ENCODE measurements around the gene ST6GALNAC5.

Gene ST6GALNAC5

DNA sequence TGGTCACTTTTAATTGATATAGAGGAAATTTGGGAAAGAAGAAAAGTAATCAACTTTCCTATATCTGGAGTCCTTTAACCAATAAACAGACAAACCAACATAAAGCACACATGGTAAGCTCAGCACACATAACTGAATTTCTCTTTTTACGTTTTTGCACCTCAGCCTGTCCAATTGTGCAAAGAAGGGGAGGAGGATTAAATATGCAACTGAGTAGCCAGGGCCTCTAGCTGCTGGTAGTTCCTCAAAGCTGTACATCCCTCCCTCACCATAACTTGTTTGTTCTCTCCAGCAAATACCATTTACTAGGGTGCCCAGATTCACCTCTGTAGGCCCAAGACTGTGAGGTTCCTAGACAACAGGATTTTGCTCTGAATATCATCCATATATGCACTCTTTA, 25.4 kb downstream of the ST6GALNAC5 start:
- H3K36me3 ChIP-seq (ENCODE audit: insufficient read depth, low read length), result peaks cover 7% of the 10 kb centered on the region; the same call in 1 of the 2 replicates
- no peak overlapping the region for H3K4me3 ChIP-seq (ENCODE audit: low read length)
- no peak overlapping the region for H3K9ac ChIP-seq (ENCODE audit: low read depth, low read length)
- WGBS, result 100% methylated on average over 1 of the region's 1 CpG
- peaks cover 8% of the 10 kb centered on the region; the same call in 1 of the 2 replicates for H3K9me3 ChIP-seq (ENCODE audit: insufficient read depth, low read depth, low read length)
- H3K4me1 ChIP-seq (ENCODE audit: insufficient read depth, low read length), result no peaks in the 10 kb centered on the region
- H3K27ac ChIP-seq (ENCODE audit: low read depth, low read length), result no peak overlapping the region
- no peaks in the 10 kb centered on the region for H3K27me3 ChIP-seq (ENCODE audit: insufficient read depth, low read length)

DNA sequence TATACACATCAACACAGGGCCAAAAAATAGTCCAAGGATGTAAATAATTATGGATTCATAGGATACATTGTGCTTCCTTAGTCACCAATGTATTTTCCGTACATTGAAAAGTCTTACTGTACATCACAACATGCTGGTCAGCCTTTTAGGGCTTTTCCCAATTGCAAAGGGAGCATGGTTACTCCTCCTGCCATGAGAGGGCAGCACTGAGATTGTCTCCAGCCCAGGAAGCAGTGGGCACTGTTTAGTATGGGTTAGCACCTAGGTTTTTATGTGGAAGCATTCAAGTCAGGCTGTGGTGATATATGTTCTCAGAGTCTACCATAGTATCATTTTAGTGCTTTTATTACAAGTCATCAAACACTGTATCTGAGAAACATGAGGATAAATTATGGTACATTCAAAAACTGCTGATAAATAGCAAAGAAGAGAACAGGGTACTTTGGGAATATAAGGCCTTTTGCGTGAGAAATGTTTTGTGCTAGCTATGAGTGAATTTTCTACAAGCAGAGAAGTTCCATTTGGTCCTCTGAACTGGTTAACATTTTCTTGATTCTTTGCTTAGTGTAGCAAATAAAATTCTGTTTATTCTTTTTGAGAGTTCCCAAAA, 34.0 kb downstream of the ST6GALNAC5 start:
- no peaks in the 10 kb centered on the region for H3K27me3 ChIP-seq (ENCODE audit: insufficient read depth, low read length)
- H3K9ac ChIP-seq (ENCODE audit: low read depth, low read length), result no peak overlapping the region
- H3K27ac ChIP-seq (ENCODE audit: low read depth, low read length), result no peak overlapping the region
- no peaks in the 10 kb centered on the region for H3K9me3 ChIP-seq (ENCODE audit: insufficient read depth, low read depth, low read length)
- no peaks in the 10 kb centered on the region for H3K4me1 ChIP-seq (ENCODE audit: insufficient read depth, low read length)
- WGBS, result 96% methylated on average over 2 of the region's 2 CpGs
- no peaks in the 10 kb centered on the region for H3K36me3 ChIP-seq (ENCODE audit: insufficient read depth, low read length)
- no peak overlapping the region for H3K4me3 ChIP-seq (ENCODE audit: low read length)

DNA sequence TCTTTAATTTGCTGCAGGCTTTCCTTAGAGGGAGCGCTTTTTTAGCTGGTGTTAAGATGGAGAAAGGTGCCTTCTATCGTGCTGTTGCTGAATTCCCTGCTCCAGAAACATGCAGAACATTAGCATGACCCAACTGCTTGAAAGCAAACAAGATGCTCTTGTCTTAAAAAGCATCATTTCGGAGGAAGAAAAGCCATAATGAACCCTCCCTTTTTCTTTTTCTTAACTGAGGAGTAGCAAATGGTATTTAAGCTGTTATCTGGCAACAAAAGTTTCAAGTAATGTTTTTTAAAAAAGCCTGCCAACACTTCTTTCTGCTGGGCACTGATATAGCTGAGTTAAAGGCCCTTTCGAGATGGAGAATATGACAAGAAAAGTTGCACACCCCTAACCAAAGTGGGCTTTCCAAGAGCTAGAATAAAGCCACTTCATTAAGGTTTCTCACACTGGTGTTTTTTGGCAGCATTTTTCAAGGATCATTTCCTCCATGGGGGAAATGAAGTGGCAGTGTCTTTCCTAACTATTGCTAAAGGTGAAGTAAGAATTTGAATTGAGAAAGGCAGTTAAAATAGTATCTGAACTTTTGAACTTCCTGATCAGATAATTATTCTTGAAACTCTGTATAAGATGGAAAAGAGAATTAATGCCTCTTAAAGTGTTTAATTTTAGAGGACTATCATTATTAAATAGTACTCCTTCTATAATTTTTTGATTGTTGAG, 38.8 kb downstream of the ST6GALNAC5 start:
- H3K36me3 ChIP-seq (ENCODE audit: insufficient read depth, low read length), result no peaks in the 10 kb centered on the region
- no peak overlapping the region for H3K4me3 ChIP-seq (ENCODE audit: low read length)
- no peaks in the 10 kb centered on the region for H3K27me3 ChIP-seq (ENCODE audit: insufficient read depth, low read length)
- no peaks in the 10 kb centered on the region for H3K9me3 ChIP-seq (ENCODE audit: insufficient read depth, low read depth, low read length)
- no peak overlapping the region for H3K9ac ChIP-seq (ENCODE audit: low read depth, low read length)
- H3K27ac ChIP-seq (ENCODE audit: low read depth, low read length), result no peak overlapping the region
- 93% methylated on average over 4 of the region's 4 CpGs for WGBS
- H3K4me1 ChIP-seq (ENCODE audit: insufficient read depth, low read length), result no peaks in the 10 kb centered on the region

DNA sequence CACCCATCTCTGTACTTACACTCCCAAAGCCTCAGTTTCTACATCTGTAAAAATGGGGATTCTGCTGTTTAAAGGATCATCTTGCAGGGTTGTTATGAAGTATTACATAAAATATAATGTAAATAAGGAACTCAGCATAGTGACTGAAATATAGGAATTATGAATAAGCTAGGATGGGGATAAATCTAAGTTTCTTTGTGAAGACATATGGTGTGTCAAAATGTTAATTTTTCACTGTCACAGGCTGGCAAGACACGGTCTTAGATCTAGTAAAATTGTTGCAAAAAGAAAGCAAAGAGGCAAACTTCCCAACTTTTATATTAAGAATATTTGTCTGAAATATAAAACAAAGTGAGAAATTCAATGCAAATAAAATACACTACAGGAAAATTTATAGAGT, 42.0 kb downstream of the ST6GALNAC5 start:
- Histone ChIP-seq H3K9me3 (ENCODE audit: insufficient read depth, low read depth, low read length) (no peaks in the 10 kb centered on the region), H3K4me3 (ENCODE audit: low read length) (no peak overlapping the region), H3K36me3 (ENCODE audit: insufficient read depth, low read length) (no peaks in the 10 kb centered on the region), H3K27me3 (ENCODE audit: insufficient read depth, low read length) (no peaks in the 10 kb centered on the region), H3K9ac (ENCODE audit: low read depth, low read length) (no peak overlapping the region), H3K27ac (ENCODE audit: low read depth, low read length) (no peak overlapping the region), H3K4me1 (ENCODE audit: insufficient read depth, low read length) (no peaks in the 10 kb centered on the region)
- 100% methylated on average over 1 of the region's 1 CpG for WGBS

DNA sequence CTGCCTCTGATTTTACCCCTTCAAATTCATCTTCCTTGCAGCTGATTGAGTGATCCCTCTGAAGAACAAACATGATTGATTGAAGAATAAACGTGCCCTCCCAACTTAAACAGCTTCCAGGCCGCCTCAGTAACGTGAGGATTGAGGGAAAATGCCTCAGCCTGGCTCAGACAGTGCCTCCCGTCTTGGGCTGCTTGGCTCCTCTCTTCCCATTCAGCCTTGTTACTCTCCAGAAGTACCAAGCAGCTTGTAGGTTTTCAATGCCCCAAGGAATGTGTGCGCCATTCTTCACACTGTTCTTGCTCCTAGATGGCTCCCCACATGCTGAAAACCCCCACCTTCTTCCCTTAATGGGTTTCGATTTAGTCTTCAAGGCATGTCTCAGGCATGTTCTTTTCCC, 51.8 kb downstream of the ST6GALNAC5 start:
- no peaks in the 10 kb centered on the region for H3K9me3 ChIP-seq (ENCODE audit: insufficient read depth, low read depth, low read length)
- no peaks in the 10 kb centered on the region for H3K27me3 ChIP-seq (ENCODE audit: insufficient read depth, low read length)
- peak overlapping the region; percentile 9 for H3K9ac ChIP-seq (ENCODE audit: low read depth, low read length)
- H3K4me1 ChIP-seq (ENCODE audit: insufficient read depth, low read length), result peaks cover 13% of the 10 kb centered on the region
- H3K36me3 ChIP-seq (ENCODE audit: insufficient read depth, low read length), result no peaks in the 10 kb centered on the region
- WGBS, result 79% methylated on average over 6 of the region's 6 CpGs
- H3K27ac ChIP-seq (ENCODE audit: low read depth, low read length), result peak overlapping the region; percentile 50
- H3K4me3 ChIP-seq (ENCODE audit: low read length), result no peak overlapping the region

DNA sequence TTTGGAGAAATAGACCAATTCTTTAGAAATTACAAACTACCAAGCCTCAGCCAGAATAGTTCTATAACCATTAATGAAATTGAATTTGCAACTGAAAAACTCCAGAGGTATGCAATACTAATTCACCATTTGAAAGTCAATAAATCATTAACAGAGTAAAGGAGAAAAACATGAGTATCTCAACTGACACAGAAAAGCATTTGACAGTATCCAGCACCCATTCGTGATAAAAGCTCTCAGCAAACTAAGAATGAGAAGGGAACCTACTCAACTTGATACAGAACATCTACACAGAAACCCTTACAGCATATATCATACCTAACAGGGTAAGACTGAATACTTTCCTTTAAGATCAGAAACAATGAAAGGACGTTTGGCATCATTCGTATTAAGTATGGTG, 54.3 kb downstream of the ST6GALNAC5 start:
- H3K9ac ChIP-seq (ENCODE audit: low read depth, low read length), result no peak overlapping the region
- WGBS, result 91% methylated on average over 3 of the region's 3 CpGs

DNA sequence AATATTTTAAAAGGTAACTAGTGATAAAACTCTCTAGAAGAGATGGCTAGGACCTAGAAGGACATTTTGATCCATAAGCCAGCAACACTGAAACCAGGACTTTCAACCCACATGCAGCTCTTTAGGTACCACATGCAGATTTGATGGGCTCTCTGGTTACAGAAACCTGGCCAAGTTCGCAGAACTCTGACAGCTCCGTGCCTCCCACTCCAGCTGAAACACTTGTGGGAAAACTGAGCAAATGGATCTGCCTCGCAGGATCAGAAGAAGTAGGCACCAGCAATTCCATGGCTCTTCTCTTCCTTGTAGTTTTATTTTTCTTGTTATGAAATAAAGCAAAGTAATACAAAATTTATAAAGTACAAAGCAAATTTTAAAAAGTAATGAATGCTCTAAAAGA, 58.5 kb downstream of the ST6GALNAC5 start:
- WGBS, result 95% methylated on average over 3 of the region's 3 CpGs
- H3K9ac ChIP-seq (ENCODE audit: low read depth, low read length), result no peak overlapping the region
- no peak overlapping the region for H3K27ac ChIP-seq (ENCODE audit: low read depth, low read length)
- H3K36me3 ChIP-seq (ENCODE audit: insufficient read depth, low read length), result peaks cover 2% of the 10 kb centered on the region; the same call in 1 of the 2 replicates
- H3K4me3 ChIP-seq (ENCODE audit: low read length), result no peak overlapping the region
- H3K27me3 ChIP-seq (ENCODE audit: insufficient read depth, low read length), result no peaks in the 10 kb centered on the region
- no peaks in the 10 kb centered on the region for H3K4me1 ChIP-seq (ENCODE audit: insufficient read depth, low read length)
- 0 out of 2 replicates have a peak, but pooled peaks cover under 1% of the 10 kb centered on the region for H3K9me3 ChIP-seq (ENCODE audit: insufficient read depth, low read depth, low read length)

More for the DNA sequence above, 54.3 kb downstream of the ST6GALNAC5 start:
- peaks cover 13% of the 10 kb centered on the region for H3K4me1 ChIP-seq (ENCODE audit: insufficient read depth, low read length)
- no peaks in the 10 kb centered on the region for H3K36me3 ChIP-seq (ENCODE audit: insufficient read depth, low read length)
- no peaks in the 10 kb centered on the region for H3K27me3 ChIP-seq (ENCODE audit: insufficient read depth, low read length)
- no peak overlapping the region for H3K4me3 ChIP-seq (ENCODE audit: low read length)
- no peak overlapping the region for H3K27ac ChIP-seq (ENCODE audit: low read depth, low read length)
- no peaks in the 10 kb centered on the region for H3K9me3 ChIP-seq (ENCODE audit: insufficient read depth, low read depth, low read length)

DNA sequence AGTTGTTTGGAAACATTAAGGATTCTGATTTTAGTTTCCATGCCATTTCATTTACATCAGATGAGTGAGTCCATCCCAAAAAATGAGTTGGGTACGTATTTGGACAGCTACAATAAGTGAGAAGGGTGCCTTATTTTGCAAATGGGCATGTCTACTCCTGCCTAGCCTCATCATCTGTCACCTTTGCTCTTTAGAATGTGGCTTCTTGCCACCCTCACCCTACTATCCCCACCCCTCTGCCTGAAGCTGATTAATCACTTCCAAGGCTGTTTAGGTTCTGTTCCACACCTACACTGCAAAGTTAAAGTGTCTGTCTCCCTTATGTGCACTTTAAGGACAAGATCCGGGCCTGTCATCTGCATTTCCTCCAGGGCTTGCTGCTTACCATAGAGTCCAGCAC, 61.2 kb downstream of the ST6GALNAC5 start:
- H3K27me3 ChIP-seq (ENCODE audit: insufficient read depth, low read length), result no peaks in the 10 kb centered on the region
- H3K9ac ChIP-seq (ENCODE audit: low read depth, low read length), result no peak overlapping the region
- H3K36me3 ChIP-seq (ENCODE audit: insufficient read depth, low read length), result peaks cover 3% of the 10 kb centered on the region; the same call in 1 of the 2 replicates
- H3K27ac ChIP-seq (ENCODE audit: low read depth, low read length), result no peak overlapping the region
- peaks cover 6% of the 10 kb centered on the region; the same call in 1 of the 2 replicates for H3K4me1 ChIP-seq (ENCODE audit: insufficient read depth, low read length)
- H3K9me3 ChIP-seq (ENCODE audit: insufficient read depth, low read depth, low read length), result 0 out of 2 replicates have a peak, but pooled peaks cover 2% of the 10 kb centered on the region
- WGBS, result 89% methylated on average over 2 of the region's 2 CpGs
- no peak overlapping the region for H3K4me3 ChIP-seq (ENCODE audit: low read length)

DNA sequence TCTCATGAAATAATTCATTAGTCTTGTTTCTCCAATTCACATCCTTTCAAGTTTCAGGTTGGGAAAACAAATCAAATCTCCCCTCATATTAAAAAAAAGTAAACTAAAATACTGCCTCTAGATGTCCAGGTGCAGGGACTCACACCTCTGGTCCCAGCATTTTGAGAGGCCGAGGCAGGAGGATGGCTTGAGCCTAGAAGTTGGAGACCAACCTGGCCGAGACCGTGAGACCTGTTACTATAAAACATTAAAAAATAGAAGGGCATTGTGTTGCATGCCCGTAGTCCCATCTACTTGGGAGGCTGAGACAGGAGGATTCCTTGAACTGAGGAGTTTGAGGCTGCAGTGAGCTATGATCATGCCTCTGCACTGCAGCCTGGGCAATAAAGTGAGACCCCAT, 61.9 kb downstream of the ST6GALNAC5 start:
- Histone ChIP-seq H3K4me1 (ENCODE audit: insufficient read depth, low read length) (peaks cover 12% of the 10 kb centered on the region), H3K27ac (ENCODE audit: low read depth, low read length) (no peak overlapping the region), H3K36me3 (ENCODE audit: insufficient read depth, low read length) (peaks cover 3% of the 10 kb centered on the region; the same call in 1 of the 2 replicates), H3K9ac (ENCODE audit: low read depth, low read length) (no peak overlapping the region), H3K27me3 (ENCODE audit: insufficient read depth, low read length) (no peaks in the 10 kb centered on the region), H3K4me3 (ENCODE audit: low read length) (no peak overlapping the region), H3K9me3 (ENCODE audit: insufficient read depth, low read depth, low read length) (0 out of 2 replicates have a peak, but pooled peaks cover 2% of the 10 kb centered on the region)
- 84% methylated on average over 4 of the region's 4 CpGs for WGBS

DNA sequence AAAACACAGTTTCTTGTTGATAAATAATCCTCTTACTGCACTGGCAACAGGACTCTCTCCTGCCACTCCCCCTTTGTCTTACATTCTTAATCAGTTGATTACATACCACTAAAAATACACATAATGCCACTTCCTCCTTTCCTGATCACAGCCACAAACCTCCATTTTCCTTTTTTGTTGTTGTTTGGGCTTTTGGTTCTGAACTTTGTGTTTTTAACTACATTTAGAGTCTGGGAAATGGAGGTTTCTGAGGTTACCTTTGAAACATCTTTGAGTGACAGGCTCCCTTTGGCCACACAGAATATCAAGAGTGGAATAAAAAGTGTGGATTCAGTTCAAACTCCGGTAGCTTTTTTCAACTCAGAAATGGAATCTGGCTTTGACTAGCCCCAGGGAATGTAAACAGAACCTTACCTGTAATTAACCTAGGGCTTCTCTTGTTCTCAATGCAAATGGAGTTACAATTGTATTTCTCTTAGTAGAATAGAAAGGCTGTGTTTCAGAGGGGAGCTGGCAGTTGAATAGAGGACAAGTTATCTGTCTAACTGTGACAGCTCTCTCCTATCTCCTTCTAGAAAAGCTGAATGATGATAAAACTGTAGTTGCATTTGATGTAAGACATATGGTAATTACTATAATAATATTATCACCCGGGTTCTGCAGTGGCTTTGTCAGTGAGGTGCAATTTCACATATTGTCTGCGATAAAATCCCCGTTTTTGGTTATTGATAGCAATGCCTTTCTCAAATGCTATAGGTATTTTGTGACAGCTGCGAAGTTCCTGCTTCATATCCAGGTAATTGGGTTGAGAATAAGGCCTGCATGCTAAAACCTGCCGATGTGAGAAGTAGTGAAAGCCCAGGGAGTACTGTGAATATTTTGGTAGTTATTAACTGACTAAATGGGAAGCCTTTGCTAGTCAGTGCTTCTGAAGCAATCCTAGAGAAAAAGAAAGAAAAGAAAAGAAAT, 66.9 kb downstream of the ST6GALNAC5 start:
- Histone ChIP-seq H3K9ac (ENCODE audit: low read depth, low read length) (no peak overlapping the region), H3K4me3 (ENCODE audit: low read length) (no peak overlapping the region), H3K36me3 (ENCODE audit: insufficient read depth, low read length) (peaks cover 3% of the 10 kb centered on the region; the same call in 1 of the 2 replicates), H3K27ac (ENCODE audit: low read depth, low read length) (no peak overlapping the region), H3K4me1 (ENCODE audit: insufficient read depth, low read length) (peaks cover 16% of the 10 kb centered on the region), H3K9me3 (ENCODE audit: insufficient read depth, low read depth, low read length) (0 out of 2 replicates have a peak, but pooled peaks cover 2% of the 10 kb centered on the region), H3K27me3 (ENCODE audit: insufficient read depth, low read length) (no peaks in the 10 kb centered on the region)
- 88% methylated on average over 6 of the region's 6 CpGs for WGBS

Measured in HUES64 (cell line).